ENCODE data around the gene BPIFB4.

DNA sequence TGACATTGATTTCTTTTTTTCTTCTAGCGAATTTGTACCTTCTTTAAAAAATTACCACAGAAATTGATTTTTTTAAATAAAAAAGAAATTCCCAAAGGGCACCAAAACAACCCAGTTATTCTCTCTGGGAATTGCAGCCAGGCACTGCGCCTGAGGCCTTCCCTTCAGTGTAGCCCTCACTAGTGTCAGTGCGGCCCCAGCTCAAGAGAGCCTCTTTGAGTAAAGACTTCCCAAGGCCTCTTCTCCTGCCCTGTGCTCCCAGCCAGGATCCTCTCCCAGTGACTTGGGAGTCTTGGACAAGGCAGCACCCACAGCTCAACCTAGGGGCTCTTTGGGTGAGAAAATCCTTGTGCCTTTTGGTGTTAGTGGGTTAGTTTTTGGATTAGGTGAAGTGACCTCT, 41.5 kb downstream of the BPIFB4 start:
- no peak for TF ChIP-seq CTCF (IDR thresholded peaks at IDR 0.05)
- no peak for TF ChIP-seq POLR2AphosphoS5 (IDR thresholded peaks at IDR 0.05; ENCODE audit: low read depth, low read length)
- TF ChIP-seq REST (IDR thresholded peaks at IDR 0.05; ENCODE audit: insufficient read depth in 1 of 2, low read depth in 2 of 2, low read length in 1 of 2): no peak
- TF ChIP-seq SIN3A (IDR thresholded peaks at IDR 0.05; ENCODE audit: borderline replicate concordance, insufficient read depth, low read depth, low read length): no peak
- TF ChIP-seq TCF7L2 (IDR thresholded peaks at IDR 0.05; ENCODE audit: low read depth, low read length): no peak
